COR-L47 (cell line): ENCODE data around the gene SLC6A11.

Experiments
- DNase-seq: peaks from one replicate; lab custom pipeline; 2025; lab: John Stamatoyannopoulos, UW

SLC6A11 gene

DNA sequence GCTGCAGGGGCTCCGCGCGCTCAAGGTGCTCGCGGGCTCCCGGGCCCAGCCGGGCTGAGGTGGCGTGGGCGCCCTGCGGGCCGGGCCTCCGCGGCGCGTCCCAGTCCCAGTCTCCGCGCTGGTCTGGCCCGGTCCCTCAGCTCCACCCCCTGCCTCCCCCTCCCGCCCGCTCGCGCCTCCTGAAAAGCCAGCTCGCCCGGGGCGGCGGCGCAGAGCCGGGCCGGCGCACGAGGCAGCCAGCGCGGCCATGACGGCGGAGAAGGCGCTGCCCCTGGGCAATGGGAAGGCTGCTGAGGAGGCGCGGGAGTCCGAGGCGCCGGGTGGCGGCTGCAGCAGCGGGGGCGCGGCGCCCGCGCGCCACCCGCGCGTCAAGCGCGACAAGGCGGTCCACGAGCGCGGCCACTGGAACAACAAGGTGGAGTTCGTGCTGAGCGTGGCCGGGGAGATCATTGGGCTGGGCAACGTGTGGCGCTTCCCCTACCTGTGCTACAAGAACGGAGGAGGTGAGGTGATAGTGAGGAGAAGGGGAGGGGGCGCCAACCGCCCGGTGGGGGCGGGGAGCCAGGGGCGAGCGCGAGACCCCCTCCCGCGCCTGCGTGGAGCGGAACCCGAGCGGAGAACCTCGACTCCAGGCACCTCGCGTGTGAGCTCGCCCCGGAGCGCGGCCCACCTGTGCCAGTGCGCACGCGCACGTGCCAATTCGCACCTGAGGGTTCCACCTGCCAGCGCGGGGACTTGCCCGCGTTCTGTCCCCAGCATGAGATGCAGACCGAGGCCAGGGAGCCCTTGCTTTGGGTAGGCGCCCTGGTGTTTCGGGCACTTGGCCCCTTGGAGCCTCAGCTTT lies at the start of gene SLC6A11:
TSS of gene SLC6A11 (plus strand) at position 210 of the 844 bp plus-strand sequence. CDS start at position 248, 38 bp downstream.
- DNase-seq = no peak

DNA sequence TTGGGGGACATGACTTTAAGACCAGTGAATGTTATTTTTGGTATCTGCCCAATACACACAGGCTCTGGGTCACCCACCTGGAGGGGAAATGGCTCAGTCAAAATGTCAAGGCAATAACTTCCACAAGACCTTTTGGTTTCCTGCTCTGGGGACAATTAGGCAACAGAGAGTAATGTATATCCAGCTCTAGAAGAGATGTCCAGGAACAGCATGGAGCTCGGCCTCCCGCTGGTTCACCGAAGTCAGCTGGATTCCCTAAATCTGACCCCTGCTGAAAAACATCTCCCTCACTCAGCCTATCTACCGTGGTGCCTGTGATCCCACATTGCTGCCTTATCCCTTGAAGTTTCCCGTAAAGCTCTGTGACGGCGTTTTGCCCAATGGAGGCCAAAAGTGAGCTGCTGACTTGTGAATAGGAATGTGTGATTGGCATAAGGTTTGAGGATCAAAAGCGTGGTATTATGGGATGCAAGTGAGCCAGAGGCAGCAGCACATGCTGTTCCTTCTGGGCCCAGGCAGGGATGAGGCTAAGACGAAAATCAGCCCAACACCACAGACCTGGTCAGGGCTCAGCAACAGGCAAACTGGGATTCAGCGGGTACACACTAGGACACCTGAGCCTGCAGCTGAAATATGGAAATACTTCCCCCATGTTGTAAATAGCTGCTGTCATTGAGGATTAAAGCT lies 47.2 kb upstream of the SLC6A11 start:
- no peak for DNase-seq

GRCh38 chr3:10770547-10770946 lies 45.5 kb upstream of the SLC6A11 start:
- DNase-seq = no peak

GRCh38 chr3:10770981-10771380 lies 45.0 kb upstream of the SLC6A11 start:
- no peak for DNase-seq

- DNase-seq = no peak
Observed at GRCh38 chr3:10771486-10772270, 44.4 kb upstream of the SLC6A11 start.

DNA sequence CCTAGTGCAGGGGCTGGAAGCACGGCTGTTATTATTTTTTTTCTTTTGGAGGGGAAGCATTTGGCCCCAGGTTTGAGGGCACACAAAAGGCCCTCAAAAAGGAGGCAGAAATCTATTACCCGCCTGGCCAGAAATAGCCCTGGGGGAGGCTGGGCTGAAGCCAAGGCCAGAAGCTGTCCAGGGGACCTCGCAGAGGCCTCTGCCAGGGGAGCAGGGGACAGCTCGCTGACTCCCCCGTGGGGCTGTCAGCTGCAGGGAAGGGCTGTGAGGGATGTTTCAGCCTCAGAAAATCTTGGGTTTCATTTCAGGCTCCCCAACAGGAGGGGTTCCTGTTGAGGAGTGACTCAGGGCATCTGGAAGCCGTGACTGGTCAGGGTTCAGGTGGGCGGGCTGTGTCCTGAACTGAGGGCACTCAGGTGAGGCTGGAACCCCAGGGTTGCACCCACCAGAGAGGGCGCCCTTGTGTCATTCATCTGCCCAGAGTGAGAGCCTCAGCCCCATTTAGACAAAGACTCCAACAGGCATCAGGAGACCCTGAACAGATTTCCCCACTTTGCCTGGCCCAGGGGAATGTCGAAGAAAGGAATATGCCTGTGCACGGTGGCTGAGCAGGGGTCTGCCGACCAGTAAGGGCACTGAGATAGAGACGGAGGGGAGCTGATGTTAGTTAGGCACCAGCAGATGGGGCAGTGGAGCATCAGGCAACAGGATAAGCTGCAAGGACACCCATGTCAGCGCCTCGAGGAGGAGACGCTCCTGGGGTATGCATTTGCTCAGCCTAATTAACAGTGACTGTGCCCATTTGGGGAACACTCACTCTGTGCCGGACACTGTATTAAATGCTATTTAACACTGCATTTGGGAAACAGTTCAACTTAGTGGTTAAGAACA lies 43.5 kb upstream of the SLC6A11 start:
- DNase-seq = no peak

DNA sequence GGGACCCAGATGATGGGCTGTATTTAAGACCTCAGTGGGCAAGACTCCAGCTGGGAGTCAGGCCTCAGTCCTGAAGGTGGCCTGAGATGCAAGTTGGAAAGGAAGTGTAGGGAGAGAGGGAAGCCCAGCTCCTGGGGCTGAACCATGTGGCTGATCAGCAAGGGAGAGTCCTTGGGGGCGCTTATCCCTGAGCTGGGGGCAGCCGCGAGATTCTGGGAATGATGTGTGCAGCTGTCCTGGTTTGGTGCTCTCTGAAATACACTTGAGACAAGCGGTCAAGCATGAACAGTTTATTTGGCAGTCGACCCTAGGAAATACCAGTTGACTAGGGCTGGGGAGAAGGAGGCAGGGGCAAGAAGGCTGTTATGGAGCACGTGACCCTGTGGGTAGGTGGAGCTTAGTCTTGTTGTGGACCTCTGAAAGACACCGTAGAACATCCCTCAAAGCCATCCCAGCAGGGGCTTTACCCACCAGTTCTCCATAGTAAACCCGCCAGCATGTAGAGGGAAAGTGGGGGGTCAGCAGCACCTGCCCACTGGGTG lies 41.8 kb upstream of the SLC6A11 start:
- DNase-seq = no peak

DNA sequence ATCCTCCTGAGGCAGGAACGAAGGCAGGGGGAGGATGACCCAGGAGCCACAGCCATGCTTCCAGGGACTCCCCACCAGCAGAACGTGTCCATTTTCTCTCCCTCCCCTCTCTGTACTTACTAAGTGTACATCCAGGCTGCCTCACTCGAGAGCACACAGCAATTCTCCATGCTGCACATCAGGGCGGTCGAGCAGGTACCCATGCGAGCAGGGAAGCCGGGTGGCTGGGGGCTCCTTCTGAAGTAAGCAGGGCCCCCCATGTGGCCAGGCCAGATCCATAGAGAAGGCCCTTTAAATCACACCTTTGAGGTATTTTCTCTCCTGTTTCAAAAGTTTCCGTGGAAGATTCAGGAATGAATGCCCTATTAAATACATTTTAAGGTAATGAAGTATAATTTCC lies 41.2 kb upstream of the SLC6A11 start:
- no peak for DNase-seq

DNA sequence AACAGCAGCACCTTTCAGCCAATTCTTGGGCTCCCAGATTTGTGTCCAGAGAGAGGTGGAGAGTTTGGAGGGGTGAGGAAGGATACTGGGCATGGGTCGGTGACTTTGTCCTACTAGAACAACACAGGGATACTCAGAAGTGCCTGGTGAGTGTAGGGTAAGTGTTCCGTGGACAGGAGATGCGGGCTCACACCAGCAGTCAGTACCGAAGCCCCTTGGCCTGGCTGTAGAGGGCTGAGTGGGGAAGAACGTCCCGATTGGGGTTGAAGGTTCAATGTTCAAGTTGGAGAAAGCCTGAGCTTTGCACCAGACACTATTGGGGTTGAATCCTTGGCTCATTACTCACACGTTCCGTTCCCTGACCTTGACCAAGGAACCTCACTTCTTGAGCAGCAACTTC lies 40.8 kb upstream of the SLC6A11 start:
- no peak for DNase-seq

DNA sequence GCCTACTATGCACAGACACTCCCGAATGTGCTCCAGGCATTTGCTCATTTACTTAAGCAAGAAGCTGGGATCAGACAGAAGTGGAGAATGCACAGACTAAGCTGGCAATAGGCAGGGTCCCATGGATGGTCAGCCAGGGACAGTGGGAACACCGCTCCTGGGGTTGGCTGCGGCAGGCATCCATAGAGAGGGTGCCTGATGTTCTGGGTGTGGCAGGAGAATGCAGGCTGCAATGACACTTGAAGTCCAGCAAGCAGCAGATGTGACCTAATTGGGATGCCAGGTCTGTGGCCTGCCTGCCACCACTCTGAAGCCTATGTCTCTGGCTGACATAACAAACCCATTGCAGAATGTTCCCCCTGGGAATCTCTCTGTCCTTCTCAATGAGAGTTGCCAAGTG lies 40.2 kb upstream of the SLC6A11 start:
- DNase-seq = no peak

GRCh38 chr3:10777627-10778026 lies 38.4 kb upstream of the SLC6A11 start:
- DNase-seq = no peak

- no peak for DNase-seq
Observed at GRCh38 chr3:10778492-10779292, 37.3 kb upstream of the SLC6A11 start.

DNA sequence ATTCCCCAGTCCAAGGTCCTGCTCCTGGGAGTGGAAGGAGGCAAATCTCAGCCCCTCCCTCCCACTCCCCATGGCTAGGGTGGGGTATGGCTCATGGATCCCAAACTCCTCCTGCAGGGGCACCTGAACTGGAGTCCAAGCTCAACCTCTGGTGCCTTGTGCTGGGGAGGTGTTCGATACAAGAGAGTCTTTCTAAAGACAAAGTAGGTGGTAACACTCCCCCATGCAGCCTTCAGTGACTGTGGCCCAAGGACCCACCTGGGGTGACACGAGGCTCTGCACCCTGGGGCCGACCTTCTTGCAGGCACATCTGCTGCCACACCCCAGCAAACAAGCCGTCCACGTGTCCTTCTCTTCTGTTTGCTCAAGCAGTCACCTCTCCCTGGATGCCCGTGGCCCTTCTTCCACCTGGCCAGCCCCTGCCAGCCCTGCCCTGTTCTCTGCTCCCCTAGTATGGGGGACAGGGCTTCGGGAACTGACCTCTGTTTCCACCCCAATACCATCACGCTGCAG lies 36.7 kb upstream of the SLC6A11 start:
- no peak for DNase-seq

DNA sequence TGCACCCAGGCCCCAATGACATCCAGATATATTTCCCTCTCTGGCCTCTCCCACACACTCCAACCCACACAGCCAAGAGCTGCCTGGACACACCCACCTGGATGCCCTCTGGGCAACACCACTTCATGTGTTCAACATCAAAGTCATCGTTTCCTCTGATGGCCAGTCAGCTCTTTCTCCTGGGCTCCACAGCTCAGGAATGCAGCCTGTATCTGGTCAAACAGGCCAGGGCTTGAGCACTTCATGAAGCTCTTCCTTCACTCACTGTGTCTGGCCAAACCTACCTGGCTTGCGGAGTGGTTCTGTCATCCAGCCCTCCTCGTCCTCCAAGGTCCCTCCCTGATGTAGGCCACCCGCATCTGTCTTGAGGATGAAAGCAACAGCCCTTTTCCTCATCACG lies 35.8 kb upstream of the SLC6A11 start:
- no peak for DNase-seq

- no peak for DNase-seq
Observed at GRCh38 chr3:10780922-10781321, 35.1 kb upstream of the SLC6A11 start.

- DNase-seq = no peak
Observed at GRCh38 chr3:10781981-10782380, 34.0 kb upstream of the SLC6A11 start.

- no peak for DNase-seq
Observed at GRCh38 chr3:10783360-10784351, 32.4 kb upstream of the SLC6A11 start.

DNA sequence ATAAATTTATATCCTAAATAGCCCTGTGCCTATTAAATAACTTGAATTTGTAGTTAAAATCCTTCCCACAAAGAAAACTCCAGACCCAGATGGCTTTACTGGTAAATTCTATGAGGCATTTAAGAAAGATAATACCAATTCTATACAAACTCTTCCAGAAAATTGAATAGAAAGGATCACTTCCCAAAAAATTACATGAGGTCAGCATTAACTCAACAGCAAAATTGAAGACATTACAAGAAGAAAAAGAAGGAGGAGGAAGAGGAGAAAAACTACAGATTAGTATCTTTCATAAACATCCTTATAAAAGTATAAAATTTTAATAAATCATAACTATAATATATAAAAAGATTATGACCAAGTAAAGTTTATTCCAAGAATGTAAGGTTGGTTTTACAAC lies 29.4 kb upstream of the SLC6A11 start:
- DNase-seq = no peak

GRCh38 chr3:10788451-10788850 lies 27.6 kb upstream of the SLC6A11 start:
- DNase-seq = no peak
